HUES48 (cell line): Measurements from ENCODE around the gene ATP13A1.

Experiments
- H3K27ac ChIP-seq: one replicate; pipeline ENCODE4 v1.7.0; 2013; ENCODE audit warnings: low read depth, low read length, inconsistent platforms
- H3K27me3 ChIP-seq: 2 replicates; pipeline ENCODE4 v1.6.1; 2013; ENCODE audit warnings: mild to moderate bottlenecking, low read length; ENCODE audit not compliant: control insufficient read depth, insufficient read depth
- H3K36me3 ChIP-seq: 2 replicates; pipeline ENCODE4 v1.6.1; 2013; ENCODE audit warnings: low read length; ENCODE audit not compliant: control insufficient read depth, insufficient read depth
- H3K4me1 ChIP-seq: 2 replicates; pipeline ENCODE4 v1.6.1; 2013; ENCODE audit warnings: mild to moderate bottlenecking, low read length; ENCODE audit not compliant: control insufficient read depth, insufficient read depth
- H3K4me3 ChIP-seq: 2 replicates; pipeline ENCODE4 v1.5.1; 2013; ENCODE audit warnings: mild to moderate bottlenecking, low read depth, low read length
- H3K9ac ChIP-seq: 2 replicates; pipeline ENCODE4 v1.6.1; 2013; ENCODE audit warnings: mild to moderate bottlenecking, low read depth, low read length, moderate library complexity
- H3K9me3 ChIP-seq: 2 replicates; pipeline ENCODE4 v1.6.1; 2013; ENCODE audit warnings: low read length; ENCODE audit not compliant: control insufficient read depth, insufficient read depth

Gene ATP13A1

DNA sequence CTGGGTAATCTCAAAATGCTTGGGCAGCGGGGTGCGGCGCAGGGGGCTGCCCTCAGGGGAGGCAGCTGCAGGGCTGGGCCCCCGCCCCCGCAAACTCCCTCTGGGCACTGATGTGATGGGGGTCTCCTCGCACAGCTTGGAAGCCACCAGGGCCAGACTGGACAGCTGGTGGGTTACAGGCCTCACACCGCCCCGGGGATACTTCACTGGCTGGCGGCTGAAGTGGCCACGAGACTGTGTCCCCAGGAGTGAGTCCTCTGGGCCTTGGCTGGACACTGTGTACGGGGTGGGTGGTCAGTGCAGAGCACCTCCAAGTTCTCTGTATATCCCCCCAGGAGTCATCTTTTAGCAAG lies 33.4 kb downstream of the ATP13A1 start:
- peaks cover 29% of the 10 kb centered on the region for H3K36me3 ChIP-seq

DNA sequence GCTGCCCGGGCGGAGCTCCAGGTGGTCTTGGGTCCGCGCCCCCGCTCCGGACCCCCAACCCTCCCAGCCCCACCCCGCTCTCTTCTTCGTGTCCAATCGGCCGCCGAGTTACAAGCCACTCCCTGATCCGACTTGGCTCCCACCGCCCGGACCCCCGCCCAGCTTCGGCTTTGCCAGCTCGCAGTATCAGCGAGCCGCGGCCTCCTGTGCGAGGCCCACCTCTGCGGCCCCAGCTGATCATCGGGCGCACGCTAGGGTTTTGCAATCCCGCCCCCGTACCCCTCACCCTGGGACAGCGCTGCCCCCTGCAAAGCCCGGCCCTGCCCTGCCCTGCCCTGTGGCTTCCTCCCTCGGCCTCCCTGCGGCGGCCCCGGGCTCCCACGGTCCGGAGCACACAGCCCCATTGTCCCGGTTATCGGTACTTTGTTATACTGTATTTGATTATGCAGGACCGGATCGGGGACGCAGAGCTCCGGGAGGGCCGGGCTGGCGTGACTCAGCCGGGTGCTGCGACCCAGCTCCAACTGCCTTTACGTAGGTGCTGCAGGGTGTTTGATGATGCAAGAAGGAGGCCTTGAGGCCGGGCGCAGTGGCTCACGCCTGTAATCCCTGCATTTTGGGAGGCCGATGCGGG lies 34.9 kb downstream of the ATP13A1 start:
- Histone ChIP-seq H3K9me3 (no peaks in the 10 kb centered on the region), H3K4me3 (peak overlapping the region; percentile 88), H3K27ac (peak overlapping the region; percentile 93), H3K36me3 (peaks cover 31% of the 10 kb centered on the region), H3K9ac (peak overlapping the region; percentile 84), H3K4me1 (peaks cover 4% of the 10 kb centered on the region; the same call in 1 of the 2 replicates), H3K27me3 (no peaks in the 10 kb centered on the region)

More for the DNA sequence above, 33.4 kb downstream of the ATP13A1 start:
- no peak overlapping the region for H3K27ac ChIP-seq
- H3K9ac ChIP-seq, result no peak overlapping the region
- no peak overlapping the region for H3K4me3 ChIP-seq
- H3K27me3 ChIP-seq, result no peaks in the 10 kb centered on the region
- peaks cover 4% of the 10 kb centered on the region; the same call in 1 of the 2 replicates for H3K4me1 ChIP-seq
- no peaks in the 10 kb centered on the region for H3K9me3 ChIP-seq

DNA sequence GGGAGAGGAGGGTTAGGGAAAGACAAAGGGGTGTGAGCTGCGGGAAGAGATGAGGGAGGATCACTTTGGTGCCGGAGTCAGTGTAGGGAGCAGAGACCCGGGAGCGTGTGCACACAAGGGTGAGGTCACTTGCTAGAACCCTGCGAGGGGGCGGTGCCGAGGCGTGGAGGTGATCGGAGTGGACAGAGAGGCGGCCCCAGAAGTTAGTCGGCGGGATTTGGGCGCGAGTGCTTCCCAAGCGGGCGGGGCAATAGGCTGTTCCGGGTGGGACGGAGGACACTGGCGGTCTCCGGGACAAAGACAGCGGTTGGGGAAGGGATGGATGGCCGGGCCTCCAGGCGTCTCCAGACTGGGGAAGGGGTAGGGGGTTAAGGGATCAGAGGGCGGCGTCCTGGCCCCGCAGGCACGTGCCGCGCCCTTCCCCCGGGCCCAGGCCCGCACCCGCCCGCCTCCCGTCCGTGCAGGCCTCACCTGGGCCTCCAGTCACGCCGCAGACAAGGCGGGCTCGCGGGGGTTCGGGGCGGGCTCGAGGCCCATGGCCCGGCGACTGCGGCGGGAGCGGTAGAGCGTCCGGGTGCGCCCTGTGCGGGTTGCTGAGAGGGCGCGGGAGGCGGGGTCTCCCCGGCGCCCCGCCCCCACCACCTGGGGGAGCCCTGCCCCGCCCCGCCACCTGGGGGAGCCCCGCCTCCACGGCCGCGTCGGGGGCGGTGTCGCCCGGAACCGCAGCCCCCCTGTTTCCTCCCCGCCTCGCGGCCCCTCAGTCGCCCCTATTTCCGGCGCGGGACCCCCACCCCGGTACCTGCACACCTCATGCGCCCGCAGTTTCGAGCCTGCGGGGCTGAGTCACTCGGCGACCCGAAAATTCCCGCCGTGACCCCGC lies 35.6 kb downstream of the ATP13A1 start, which contains the start of gene LPAR2:
LPAR2 (minus strand) TSS at position 600 of the 880 bp plus-strand sequence. CDS start 945 bp downstream, outside the sequence.
- Histone ChIP-seq H3K27me3 (no peaks in the 10 kb centered on the region), H3K9ac (peak within 1 kb of the TSS; percentile 84), H3K4me3 (peak within 1 kb of the TSS; percentile 88), H3K36me3 (peaks cover 33% of the 10 kb centered on the region), H3K4me1 (peaks cover 4% of the 10 kb centered on the region; the same call in 1 of the 2 replicates), H3K27ac (peak within 1 kb of the TSS; percentile 93), H3K9me3 (no peaks in the 10 kb centered on the region)

DNA sequence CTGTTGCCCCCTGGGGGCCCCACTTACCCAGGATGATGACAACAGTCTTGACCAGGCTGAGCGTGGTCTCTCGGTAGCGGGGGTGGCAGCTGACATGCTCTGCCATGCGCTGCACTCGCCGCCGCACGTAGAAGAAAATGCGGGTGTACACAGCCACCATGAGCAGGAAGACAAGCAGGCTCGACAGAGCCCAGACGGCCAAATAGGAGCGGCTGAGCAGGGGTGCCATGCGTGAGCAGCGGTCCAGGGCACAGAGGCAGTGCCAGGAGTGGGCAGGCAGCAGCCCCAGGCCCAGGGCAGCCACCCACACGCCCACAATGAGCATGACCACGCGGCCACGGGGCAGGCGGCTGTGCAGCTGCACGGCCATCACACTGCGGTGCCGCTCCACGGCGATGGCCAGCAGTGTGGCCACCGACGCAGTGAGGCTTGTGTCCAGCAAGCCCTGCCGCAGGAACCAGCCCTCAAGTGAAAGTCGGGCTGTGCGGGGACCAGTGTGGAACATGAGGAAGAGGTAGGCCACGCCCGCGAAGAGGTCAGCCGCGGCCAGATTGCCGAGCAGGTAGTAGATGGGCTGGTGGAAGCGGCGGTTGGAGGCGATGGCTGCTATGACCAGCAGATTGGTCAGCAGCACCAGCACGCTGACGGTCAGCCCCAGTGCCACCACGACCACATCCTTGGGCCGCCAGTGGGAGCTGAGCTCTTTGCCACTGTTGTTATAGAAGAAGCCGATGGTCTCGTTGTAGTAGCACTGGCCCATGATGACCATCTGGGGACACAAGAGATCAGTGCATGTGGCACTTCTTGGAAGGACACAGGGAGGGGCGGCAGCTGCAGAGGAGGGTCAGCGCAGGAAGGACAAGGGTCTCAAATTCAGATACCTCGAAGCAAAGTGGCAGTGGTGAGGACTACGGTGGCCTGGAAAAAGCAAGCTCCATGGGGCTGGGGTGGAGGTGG lies 36.7 kb downstream of the ATP13A1 start:
- no peak overlapping the region for H3K27ac ChIP-seq
- peak overlapping the region; percentile 76 for H3K9ac ChIP-seq

DNA sequence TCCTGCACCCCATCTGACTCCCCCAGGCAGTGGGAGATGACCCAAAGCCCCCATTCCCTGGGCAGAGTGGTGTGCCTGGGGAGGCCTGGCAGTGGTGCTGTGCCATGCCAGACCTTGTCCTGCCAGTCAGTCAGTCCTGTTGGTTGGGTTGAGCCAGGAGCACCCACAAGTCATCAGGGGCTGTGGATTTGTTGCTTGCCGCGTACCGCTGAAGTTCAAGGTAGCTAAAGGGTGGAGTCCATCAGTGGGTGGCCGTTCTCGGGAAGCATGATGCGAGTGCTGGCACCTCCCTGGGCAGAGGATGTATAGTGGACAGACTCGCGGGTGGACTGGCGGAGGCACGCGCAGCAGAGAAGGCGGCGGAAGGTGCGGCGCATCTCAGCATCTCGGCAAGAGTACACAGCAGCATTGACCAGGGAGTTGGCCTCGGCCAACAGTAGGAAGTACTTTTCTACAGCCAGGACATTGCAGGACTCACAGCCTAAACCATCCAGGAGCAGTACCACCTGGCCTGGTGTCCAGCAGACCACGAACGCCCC lies 39.4 kb downstream of the ATP13A1 start:
- Histone ChIP-seq H3K27me3 (no peaks in the 10 kb centered on the region), H3K9me3 (no peaks in the 10 kb centered on the region), H3K4me3 (no peak overlapping the region), H3K36me3 (peaks cover 39% of the 10 kb centered on the region), H3K9ac (no peak overlapping the region), H3K4me1 (peaks cover 4% of the 10 kb centered on the region; the same call in 1 of the 2 replicates), H3K27ac (no peak overlapping the region)

More for the DNA sequence above, 36.7 kb downstream of the ATP13A1 start:
- Histone ChIP-seq H3K4me1 (peaks cover 4% of the 10 kb centered on the region; the same call in 1 of the 2 replicates), H3K9me3 (no peaks in the 10 kb centered on the region), H3K36me3 (peaks cover 39% of the 10 kb centered on the region), H3K4me3 (peak overlapping the region; percentile 88), H3K27me3 (no peaks in the 10 kb centered on the region)

DNA sequence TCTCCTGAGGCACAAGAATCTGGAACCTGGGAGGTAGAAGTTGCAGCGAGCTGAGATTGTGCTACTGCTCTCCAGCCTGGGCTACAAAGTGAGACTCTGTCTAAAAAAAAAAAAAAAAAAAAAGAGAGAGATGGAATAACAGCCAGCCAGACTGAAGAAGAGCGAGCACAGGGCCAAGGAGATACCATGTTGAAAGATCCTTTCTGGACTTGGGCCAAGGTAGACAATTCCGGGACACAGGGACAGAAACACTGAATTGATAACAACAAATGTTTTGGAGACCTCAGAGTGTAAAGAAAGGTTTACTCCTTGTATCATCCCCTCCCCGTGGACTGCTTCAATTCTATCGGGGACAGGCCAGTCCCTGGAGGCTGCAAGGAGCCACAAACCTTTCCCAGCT lies 40.1 kb downstream of the ATP13A1 start:
- no peak overlapping the region for H3K27ac ChIP-seq
- H3K36me3 ChIP-seq, result peaks cover 39% of the 10 kb centered on the region
- H3K9ac ChIP-seq, result no peak overlapping the region
- no peaks in the 10 kb centered on the region for H3K27me3 ChIP-seq
- peaks cover 4% of the 10 kb centered on the region; the same call in 1 of the 2 replicates for H3K4me1 ChIP-seq
- H3K4me3 ChIP-seq, result no peak overlapping the region
- no peaks in the 10 kb centered on the region for H3K9me3 ChIP-seq

DNA sequence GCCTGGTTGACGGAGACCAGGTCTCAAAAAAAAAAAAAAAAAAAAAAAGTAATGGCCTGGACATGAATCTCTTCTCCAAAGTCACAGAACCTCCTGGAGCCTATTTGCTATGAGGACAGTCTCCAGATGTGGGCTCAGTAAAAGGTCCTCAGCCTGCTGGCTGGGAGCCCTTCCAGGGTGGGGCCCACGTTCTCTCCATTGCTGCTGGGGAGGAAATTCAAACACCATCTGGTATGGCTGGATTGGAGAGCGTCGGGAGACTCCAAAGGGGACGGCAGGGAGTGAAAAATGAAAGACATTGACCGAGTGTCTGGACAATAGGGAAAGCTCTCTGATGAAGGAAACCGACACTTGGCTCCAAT lies 43.6 kb downstream of the ATP13A1 start:
- Histone ChIP-seq H3K9ac (no peak overlapping the region), H3K9me3 (no peaks in the 10 kb centered on the region), H3K27ac (no peak overlapping the region), H3K4me1 (no peaks in the 10 kb centered on the region), H3K27me3 (peaks cover 10% of the 10 kb centered on the region), H3K36me3 (peaks cover 25% of the 10 kb centered on the region), H3K4me3 (no peak overlapping the region)

DNA sequence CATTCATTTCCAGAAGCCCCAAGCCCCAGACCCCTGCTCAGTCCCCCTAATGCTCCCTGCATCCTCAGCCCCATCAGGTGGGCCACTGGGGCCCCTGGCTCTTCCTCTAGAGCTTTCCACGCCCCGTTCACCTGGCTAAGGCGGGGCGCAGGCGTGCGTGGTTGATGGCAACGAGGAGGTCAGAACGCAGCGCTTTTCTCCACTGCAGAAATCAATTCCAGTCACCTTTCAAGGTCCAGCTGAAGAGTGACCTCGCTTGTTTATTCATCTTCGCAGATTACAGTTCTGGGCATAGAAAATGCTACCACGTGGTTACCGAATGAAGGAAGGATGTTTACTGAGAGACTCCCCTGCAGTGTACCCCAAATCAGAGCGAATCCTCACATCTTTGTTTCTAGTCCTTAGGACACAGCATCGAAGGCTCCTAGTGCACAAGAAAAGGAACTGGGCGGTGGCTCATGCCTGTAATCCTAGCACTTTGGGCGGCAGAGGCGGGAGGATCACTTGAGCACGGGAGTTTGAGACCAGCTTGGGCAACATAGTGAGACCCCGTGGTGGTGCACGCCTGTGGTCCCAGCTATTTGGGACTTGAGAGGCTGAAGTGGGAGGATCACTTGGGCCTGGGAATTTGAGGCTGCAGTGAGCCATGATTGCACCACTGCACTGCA lies 44.2 kb downstream of the ATP13A1 start:
- no peaks in the 10 kb centered on the region for H3K4me1 ChIP-seq
- H3K9ac ChIP-seq, result no peak overlapping the region
- H3K9me3 ChIP-seq, result no peaks in the 10 kb centered on the region
- H3K27me3 ChIP-seq, result peaks cover 10% of the 10 kb centered on the region
- no peak overlapping the region for H3K27ac ChIP-seq
- H3K36me3 ChIP-seq, result peaks cover 20% of the 10 kb centered on the region
- H3K4me3 ChIP-seq, result peak overlapping the region; percentile 63; the same call in 1 of the 2 replicates

DNA sequence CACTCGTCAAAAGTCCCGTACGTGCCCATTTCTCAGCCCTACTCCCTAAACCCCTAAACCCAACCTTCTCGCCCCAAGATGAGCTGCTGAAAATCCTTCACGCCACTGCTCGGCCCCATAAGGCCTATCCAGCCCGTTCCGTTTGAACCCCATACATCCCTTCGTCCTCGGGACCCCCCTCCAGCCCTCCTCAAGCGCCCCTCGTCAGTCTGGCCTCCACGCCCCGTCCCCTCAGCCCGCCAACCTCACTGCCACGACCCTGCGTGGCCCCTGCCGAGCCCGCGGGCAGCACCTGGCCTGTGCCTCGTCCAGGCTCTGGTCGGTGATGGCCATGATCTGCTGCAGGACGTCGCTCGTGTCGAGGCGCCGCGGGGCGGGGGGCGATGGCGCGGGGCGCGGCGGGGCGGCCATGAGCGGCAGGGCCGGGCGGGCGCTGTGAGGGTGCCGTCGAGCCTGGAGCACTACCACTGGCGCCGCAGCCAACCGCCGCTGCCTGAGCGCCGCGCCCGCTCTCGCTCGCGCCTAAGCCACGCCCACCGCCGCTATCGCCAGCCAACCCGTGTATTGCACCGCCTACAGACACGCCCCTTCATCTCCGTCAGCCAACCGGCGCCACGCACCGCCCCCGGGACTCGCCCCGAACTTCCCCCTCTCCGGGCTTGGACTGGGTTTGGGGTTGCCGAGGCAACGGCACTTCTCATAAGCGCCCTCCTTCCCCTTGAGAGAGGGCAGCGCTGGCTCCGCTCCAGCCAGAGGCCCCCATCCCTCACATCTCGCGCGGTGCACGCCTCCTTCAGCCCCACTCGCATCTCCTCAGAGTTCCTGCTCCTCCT lies 45.0 kb downstream of the ATP13A1 start, which contains the start of gene PBX4:
PBX4 (minus strand) TSS at position 469 of the 833 bp plus-strand sequence; CDS start at position 411, 58 bp downstream.
- Histone ChIP-seq H3K4me1 (no peaks in the 10 kb centered on the region), H3K27ac (no peak within 1 kb of the TSS), H3K36me3 (peaks cover 11% of the 10 kb centered on the region), H3K27me3 (peaks cover 10% of the 10 kb centered on the region), H3K4me3 (peak within 1 kb of the TSS; percentile 63), H3K9ac (no peak within 1 kb of the TSS), H3K9me3 (no peaks in the 10 kb centered on the region)
